GM19438 (cell line): Measurements from ENCODE around the gene DHRS12.

Experiments used
- ATAC-seq: cut with Tn5 transposase; IDR thresholded peaks from one replicate; pipeline ENCODE4 v1.9.1; 2021; ENCODE audit warnings: low read depth; ENCODE audit not compliant: unreplicated experiment

The DHRS12 gene

GRCh38 chr13:51811920-51812451 is 8.0 kb upstream of the DHRS12 start:
- ATAC-seq: no peak

- ATAC-seq: no peak
These were observed 7.1 kb upstream of the DHRS12 start for GRCh38 chr13:51811046-51811445.

GRCh38 chr13:51808811-51809210 is 4.8 kb upstream of the DHRS12 start:
- ATAC-seq: no peak

- no peak for ATAC-seq
These were observed 3.1 kb upstream of the DHRS12 start for GRCh38 chr13:51807041-51807440.

- ATAC-seq: no peak
These were observed 2.6 kb upstream of the DHRS12 start for GRCh38 chr13:51806566-51806965.

- no peak for ATAC-seq
These were observed 2.0 kb upstream of the DHRS12 start for GRCh38 chr13:51805925-51806324.

GRCh38 chr13:51805313-51805712 is 1.4 kb upstream of the DHRS12 start:
- no peak for ATAC-seq

- ATAC-seq: no peak
These were observed 571 bp upstream of the DHRS12 start for GRCh38 chr13:51804295-51805172.

GRCh38 chr13:51802631-51803418 is 1.1 kb downstream of the DHRS12 start:
- ATAC-seq: peak; percentile 2

- ATAC-seq: no peak
These were observed 2.3 kb downstream of the DHRS12 start for GRCh38 chr13:51801631-51802099.

GRCh38 chr13:51800486-51800885 is 3.5 kb downstream of the DHRS12 start:
- ATAC-seq: no peak

- ATAC-seq: no peak
These were observed 4.7 kb downstream of the DHRS12 start for GRCh38 chr13:51799261-51799660.

GRCh38 chr13:51797664-51798488 is 6.1 kb downstream of the DHRS12 start:
- ATAC-seq: no peak

GRCh38 chr13:51796546-51796945 is 7.4 kb downstream of the DHRS12 start:
- no peak for ATAC-seq

GRCh38 chr13:51795419-51795818 is 8.5 kb downstream of the DHRS12 start:
- ATAC-seq: no peak

- no peak for ATAC-seq
These were observed 9.0 kb downstream of the DHRS12 start for GRCh38 chr13:51794964-51795363.

- ATAC-seq: peak; percentile 76
These were observed 10.2 kb downstream of the DHRS12 start for GRCh38 chr13:51793570-51794271.

GRCh38 chr13:51786425-51787265 is 17.3 kb downstream of the DHRS12 start:
- ATAC-seq: no peak
